GM19455 (cell line): ENCODE measurements around the gene CLEC9A.

Experiments
- ATAC-seq: cut with Tn5 transposase; IDR thresholded peaks from one replicate; pipeline ENCODE4 v1.9.1; 2021; ENCODE audit not compliant: unreplicated experiment

CLEC9A gene

DNA sequence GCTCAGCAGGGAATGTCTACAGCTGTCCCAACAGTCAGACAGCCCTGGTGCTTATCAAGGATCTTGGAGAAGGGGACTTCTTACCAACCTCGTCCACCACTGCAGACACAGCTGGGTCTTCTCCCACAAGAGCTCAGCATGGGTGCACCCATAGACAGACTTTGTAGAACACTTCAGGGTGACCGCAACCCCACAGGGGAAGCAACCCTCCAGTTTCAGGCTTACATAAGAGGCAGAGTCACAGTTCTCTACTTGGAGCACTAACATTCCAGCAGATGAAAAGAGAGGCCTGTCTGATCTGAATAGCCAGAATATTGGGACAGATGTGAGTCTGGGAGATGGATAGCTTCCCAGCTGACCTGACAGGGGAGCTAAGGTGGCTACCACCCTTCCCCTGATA is 71.8 kb downstream of the CLEC9A start:
- ATAC-seq, result no peak

GRCh38 chr12:10110256-10110844 is 79.9 kb downstream of the CLEC9A start:
- no peak for ATAC-seq

- no peak for ATAC-seq
Measured at GRCh38 chr12:10111451-10111850, 81.0 kb downstream of the CLEC9A start.

DNA sequence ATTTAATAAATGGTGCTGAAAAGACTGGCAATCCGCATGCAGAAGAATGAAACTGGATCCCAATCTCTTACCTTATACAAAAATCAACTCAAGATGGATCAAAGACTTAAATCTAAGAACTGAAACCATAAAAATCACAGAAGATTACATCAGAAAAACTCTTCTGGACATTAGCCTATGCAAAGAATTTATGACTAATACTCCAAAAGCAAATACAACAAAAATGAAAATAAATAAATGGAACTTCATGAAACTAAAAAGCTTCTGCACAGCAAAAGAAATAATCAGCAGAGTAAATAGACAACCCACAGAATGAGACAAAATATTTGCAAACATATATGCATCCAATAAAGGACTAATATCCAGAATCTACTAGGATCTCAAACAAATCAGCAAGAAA is 82.6 kb downstream of the CLEC9A start:
- no peak for ATAC-seq

DNA sequence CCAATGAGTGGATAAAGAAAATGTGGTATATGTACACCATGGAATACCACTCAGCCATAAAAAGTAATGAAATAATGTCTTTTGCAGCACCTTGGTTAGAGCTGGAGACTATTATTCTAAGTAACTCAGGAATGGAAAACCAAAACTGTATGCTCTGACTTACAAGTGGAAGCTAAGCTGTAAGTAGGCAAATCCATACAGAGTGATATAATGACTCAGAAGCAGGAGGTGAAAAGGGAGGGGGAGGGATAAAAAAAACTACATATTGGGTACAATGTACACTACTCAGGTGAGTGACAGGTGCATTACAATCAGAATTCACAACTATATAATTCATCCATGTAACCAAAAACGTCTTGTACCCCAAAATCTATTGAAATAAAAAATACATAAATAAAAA is 83.4 kb downstream of the CLEC9A start:
- ATAC-seq, result no peak

DNA sequence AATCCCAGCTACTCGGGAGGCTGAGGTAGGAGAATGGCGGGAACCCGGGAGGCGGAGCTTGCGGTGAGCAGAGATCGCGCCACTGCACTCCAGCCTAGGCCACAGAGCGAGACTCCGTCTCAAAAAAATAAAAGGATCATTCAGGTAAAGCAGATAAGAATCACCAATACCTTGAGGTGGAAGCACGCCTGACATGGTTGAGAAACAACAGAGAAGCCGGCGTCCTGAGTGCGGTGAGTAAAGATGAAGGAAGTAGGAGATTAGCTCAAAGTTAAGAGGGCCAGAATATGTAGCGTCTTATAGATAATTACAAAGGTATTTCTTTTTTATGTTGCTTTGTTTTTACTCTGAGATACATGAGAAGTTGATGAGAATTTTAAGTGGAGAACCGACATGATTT is 84.8 kb downstream of the CLEC9A start:
- ATAC-seq, result no peak
